ENCODE data around the gene TRMT1L. TPM values are rescaled to one million over a fixed set of nuclear protein-coding genes. Genes with fewer than 3 reads are reported as not detected.

The TRMT1L gene
- total and polyA plus RNA-seq, 11 donors, result 8.4 to 42.3 (median 28.3) TPM

- Histone ChIP-seq H3K4me1 (peaks cover 0 to 4% (median 0%) of the 10 kb centered on the region in 12 donors), H3K36me3 (no peaks in the 10 kb centered on the region), H3K9me3 (no peaks in the 10 kb centered on the region), H3K27me3 (no peaks in the 10 kb centered on the region), H3K27ac (no peak overlapping the region), H3K4me3 (no peak overlapping the region)
- DNase-seq (no peak), ATAC-seq (no peak)
- whole genome bisulfite sequencing, 4 donors, result 70 to 81% (median 78%) methylated on average over 3 of the region's 3 CpGs
- TF ChIP-seq CTCF (IDR thresholded peaks at IDR 0.05) (no peak), POLR2A (IDR thresholded peaks at IDR 0.05) (no peak)
- intact Hi-C loops (cut with DNase I), result no loop called here
Observed at GRCh38 chr1:185075476-185075875, 81.3 kb downstream of the TRMT1L start.

GRCh38 chr1:185074307-185074706 lies 82.4 kb downstream of the TRMT1L start:
- ATAC-seq, result no peak
- no peaks in the 10 kb centered on the region for H3K9me3 ChIP-seq
- H3K4me3 ChIP-seq, result no peak overlapping the region
- H3K27ac ChIP-seq, result no peak overlapping the region
- no peaks in the 10 kb centered on the region for H3K27me3 ChIP-seq
- no peak for DNase-seq
- peaks cover 0 to 4% (median 0%) of the 10 kb centered on the region in 12 donors for H3K4me1 ChIP-seq
- H3K36me3 ChIP-seq, result no peaks in the 10 kb centered on the region
- TF ChIP-seq POLR2A (IDR thresholded peaks at IDR 0.05) (no peak), CTCF (IDR thresholded peaks at IDR 0.05) (no peak)
- intact Hi-C loops (cut with DNase I), result no loop called here

GRCh38 chr1:185073725-185074124 lies 83.0 kb downstream of the TRMT1L start:
- Histone ChIP-seq H3K9me3 (no peaks in the 10 kb centered on the region), H3K4me3 (no peak overlapping the region), H3K4me1 (peaks cover 0 to 5% (median 0%) of the 10 kb centered on the region in 12 donors), H3K27ac (no peak overlapping the region), H3K27me3 (no peaks in the 10 kb centered on the region), H3K36me3 (no peaks in the 10 kb centered on the region)
- ATAC-seq (no peak), DNase-seq (no peak)
- TF ChIP-seq POLR2A (IDR thresholded peaks at IDR 0.05) (no peak), CTCF (IDR thresholded peaks at IDR 0.05) (no peak)
- intact Hi-C loops (cut with DNase I), result no loop called here
- WGBS, 4 donors, result 95 to 99% (median 97%) methylated on average over 2 of the region's 2 CpGs

- ATAC-seq, result no peak
- no peak for TF ChIP-seq CTCF (IDR thresholded peaks at IDR 0.05)
- TF ChIP-seq POLR2A (IDR thresholded peaks at IDR 0.05), result no peak
- intact Hi-C loops (cut with DNase I), result no loop called here
- H3K27ac ChIP-seq, result no peak overlapping the region
- H3K4me1 ChIP-seq, result peaks cover 0 to 18% (median 6%) of the 10 kb centered on the region in 12 donors
- H3K36me3 ChIP-seq, result no peaks in the 10 kb centered on the region
- no peak for DNase-seq
- no peak overlapping the region for H3K4me3 ChIP-seq
- H3K9me3 ChIP-seq, result no peaks in the 10 kb centered on the region
- no peaks in the 10 kb centered on the region for H3K27me3 ChIP-seq
Observed at GRCh38 chr1:185070051-185070450, 86.7 kb downstream of the TRMT1L start.
